Kidney tubule cell (primary cell): ENCODE data around the gene SLC9A3.

Experiments
- DNase-seq: peaks from one replicate; pipeline ENCODE4 v3.0.0-alpha.2; 2018; ENCODE audit warnings: low spot score

The SLC9A3 gene

GRCh38 chr5:554284-554988, 30.2 kb upstream of the SLC9A3 start:
- no peak for DNase-seq

GRCh38 chr5:553874-554273, 29.6 kb upstream of the SLC9A3 start:
- peak; percentile 23 for DNase-seq

- no peak for DNase-seq
Measured at GRCh38 chr5:551406-551805, 27.2 kb upstream of the SLC9A3 start.

GRCh38 chr5:549229-549628, 25.0 kb upstream of the SLC9A3 start:
- no peak for DNase-seq

GRCh38 chr5:548256-548655, 24.0 kb upstream of the SLC9A3 start:
- DNase-seq = peak; percentile 11

- no peak for DNase-seq
Measured at GRCh38 chr5:547086-547924, 23.1 kb upstream of the SLC9A3 start.

GRCh38 chr5:546376-546908, 22.2 kb upstream of the SLC9A3 start:
- DNase-seq = no peak

- DNase-seq = no peak
Measured at GRCh38 chr5:545641-546375, 21.6 kb upstream of the SLC9A3 start.

GRCh38 chr5:544675-545355, 20.6 kb upstream of the SLC9A3 start:
- DNase-seq = no peak

GRCh38 chr5:543755-544674, 19.8 kb upstream of the SLC9A3 start:
- no peak for DNase-seq

GRCh38 chr5:543351-543750, 19.1 kb upstream of the SLC9A3 start:
- DNase-seq = no peak

- DNase-seq = no peak
Measured at GRCh38 chr5:542319-543311, 18.4 kb upstream of the SLC9A3 start.

GRCh38 chr5:541539-542318, 17.5 kb upstream of the SLC9A3 start:
- DNase-seq = no peak

GRCh38 chr5:540906-541538, 16.8 kb upstream of the SLC9A3 start:
- DNase-seq = no peak

- DNase-seq = no peak
Measured at GRCh38 chr5:540071-540905, 16.0 kb upstream of the SLC9A3 start.

GRCh38 chr5:539469-540070, 15.3 kb upstream of the SLC9A3 start:
- no peak for DNase-seq
